ENCODE results near the gene LIMD2.
A peak's percentile ranks its signal among the peaks of the same experiment; 100 is the strongest.

Gene LIMD2

DNA sequence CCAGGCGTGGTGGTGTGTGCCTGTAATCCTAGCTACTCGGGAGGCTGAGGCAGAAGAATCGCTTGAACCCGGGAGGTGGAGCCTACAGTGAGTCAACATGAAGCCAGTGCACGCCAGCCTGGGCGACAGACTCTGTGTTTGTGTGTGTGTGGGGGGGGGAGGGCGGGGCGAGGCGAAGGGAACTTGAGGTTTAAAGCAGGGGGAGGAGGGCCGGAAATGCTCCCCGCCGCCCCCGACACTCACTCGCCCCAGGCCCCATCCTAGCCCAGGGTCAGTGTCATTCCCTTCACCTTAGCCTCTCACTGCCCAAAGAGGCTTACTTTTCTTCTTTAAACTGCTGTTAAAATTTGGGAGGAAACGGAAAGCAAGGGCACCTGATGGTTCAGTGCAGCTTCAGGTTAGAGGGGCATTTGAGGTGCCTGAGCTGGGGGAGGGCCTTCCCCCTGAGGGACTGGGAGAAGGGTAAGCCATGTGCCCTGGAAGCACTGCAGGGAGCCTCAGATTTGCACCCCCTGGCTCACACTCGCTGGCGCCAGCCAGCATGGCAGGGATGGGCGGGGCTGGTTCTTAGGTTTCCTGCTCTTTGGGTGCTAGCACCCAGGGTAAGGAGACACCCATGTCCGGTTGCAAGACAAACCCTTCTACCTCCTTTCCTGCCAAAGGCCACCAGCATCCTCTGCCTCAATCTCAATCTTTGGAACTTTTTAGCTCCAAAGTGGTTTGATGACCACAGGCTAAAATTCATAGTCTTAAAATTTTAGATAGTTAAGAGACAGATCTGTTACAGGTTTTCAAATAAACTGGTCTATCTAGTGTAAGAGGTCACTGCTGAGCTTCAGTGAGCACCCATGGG lies 2.2 kb upstream of the LIMD2 start:
- DNase-seq (ENCODE audit: low read depth in 1 of 2, low spot score in 1 of 2) = peak; percentile 52 to 59

DNA sequence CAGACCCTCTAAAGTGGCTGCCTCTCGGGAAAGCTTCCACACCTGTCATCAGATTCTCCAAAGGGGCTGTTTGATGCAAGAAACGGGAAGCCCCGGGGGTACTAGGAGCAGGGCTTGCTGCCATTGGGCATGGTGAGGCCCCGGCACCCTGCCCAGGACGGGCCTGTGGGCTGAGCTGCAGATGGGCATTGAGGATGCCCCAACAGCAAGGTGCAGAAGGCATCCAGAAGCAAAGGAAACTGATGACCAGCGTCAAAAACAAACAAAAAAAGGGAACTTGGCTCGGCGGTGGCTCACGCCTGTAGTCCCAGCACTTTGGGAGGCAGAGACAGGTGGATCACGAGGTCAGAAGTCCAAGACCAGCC lies 1.5 kb upstream of the LIMD2 start:
- no peak for DNase-seq (ENCODE audit: low read depth in 1 of 2, low spot score in 1 of 2)

GRCh38 chr17:63700528-63701455 lies 867 bp upstream of the LIMD2 start:
- peak in 1 of 2 donors; percentile 38 for DNase-seq (ENCODE audit: low read depth in 1 of 2, low spot score in 1 of 2)

- DNase-seq (ENCODE audit: low read depth in 1 of 2, low spot score in 1 of 2) = peak; percentile 73 to 84
Measured at GRCh38 chr17:63698886-63699637, 863 bp downstream of the LIMD2 start.

DNA sequence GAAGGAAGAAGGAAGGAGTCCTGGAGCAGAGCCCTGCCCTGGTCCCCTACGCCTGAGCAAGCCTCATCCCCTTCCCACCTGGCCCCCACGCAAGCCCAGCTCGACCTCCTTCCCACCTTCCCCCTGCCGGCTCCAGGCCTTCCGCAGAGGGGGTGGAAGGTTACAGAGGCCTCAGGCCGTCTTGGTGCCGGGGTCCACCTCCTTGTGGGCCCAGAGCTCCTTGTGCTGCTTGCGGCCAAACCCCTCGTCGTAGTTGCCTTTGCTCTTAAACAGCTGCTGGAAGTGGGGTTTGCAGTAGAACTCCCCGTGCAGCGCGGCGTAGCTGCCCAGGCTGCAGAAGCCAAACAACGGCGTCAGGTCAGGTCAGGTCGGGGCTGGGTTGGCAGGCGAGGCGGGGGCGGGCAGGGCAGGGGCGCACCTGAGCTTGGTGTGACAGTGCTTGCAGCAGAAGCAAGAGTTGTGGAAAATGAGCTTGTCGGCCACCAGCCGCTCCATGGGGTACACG lies 1.5 kb downstream of the LIMD2 start:
- no peak for DNase-seq (ENCODE audit: low read depth in 1 of 2, low spot score in 1 of 2)

DNA sequence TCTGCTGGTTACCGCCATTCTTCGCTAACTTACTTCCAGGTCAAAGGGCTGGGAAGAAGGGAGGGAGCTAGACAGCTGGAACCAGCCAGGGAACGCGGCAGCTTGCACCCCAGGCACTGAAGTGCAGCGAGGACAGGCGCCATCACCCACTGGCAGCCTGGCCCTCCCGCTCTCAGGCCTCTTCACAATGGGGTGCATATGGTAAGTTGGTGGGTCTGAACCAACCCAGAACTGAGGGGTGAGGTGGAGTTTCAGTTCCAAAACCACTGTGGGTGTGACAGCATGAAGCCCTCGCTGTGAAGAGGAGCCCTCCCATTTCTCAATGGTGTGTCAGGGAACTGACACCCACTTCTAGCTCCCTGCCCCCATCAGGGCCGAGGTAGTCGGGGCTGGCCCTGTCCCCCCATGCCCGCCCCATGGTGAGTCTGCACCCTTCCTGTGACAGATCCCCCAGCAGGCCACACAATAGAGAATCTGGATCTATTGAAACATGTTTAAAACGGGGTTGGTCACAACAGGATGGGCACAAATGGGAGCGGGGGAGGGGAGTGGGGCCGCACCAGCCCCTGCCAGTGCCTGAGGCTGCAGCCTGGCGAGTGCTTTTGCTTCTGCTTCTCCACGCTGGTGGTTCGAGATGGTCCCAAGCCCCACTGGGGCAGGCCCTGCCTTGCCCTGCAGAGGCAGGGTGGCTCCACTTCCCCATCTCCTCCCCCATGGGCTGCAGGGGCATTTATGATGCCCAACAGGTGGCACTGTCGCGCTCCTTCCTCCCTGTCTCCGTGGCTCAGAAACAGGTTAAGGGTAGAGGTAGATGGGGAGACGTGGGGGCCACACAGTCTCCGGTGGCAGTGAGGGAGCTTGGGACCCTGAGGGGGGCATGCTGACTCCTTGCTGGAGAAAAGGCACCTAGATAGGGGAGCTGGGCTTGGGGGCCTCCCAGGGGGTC lies 2.3 kb downstream of the LIMD2 start:
- DNase-seq (ENCODE audit: low read depth in 1 of 2, low spot score in 1 of 2) = peak; percentile 60 to 68

- no peak for DNase-seq (ENCODE audit: low read depth in 1 of 2, low spot score in 1 of 2)
Measured at GRCh38 chr17:63696381-63696961, 3.5 kb downstream of the LIMD2 start.

- no peak for DNase-seq (ENCODE audit: low read depth in 1 of 2, low spot score in 1 of 2)
Measured at GRCh38 chr17:63695889-63696288, 4.0 kb downstream of the LIMD2 start.

- DNase-seq (ENCODE audit: low read depth in 1 of 2, low spot score in 1 of 2) = no peak
Measured at GRCh38 chr17:63694950-63695773, 4.8 kb downstream of the LIMD2 start.

DNA sequence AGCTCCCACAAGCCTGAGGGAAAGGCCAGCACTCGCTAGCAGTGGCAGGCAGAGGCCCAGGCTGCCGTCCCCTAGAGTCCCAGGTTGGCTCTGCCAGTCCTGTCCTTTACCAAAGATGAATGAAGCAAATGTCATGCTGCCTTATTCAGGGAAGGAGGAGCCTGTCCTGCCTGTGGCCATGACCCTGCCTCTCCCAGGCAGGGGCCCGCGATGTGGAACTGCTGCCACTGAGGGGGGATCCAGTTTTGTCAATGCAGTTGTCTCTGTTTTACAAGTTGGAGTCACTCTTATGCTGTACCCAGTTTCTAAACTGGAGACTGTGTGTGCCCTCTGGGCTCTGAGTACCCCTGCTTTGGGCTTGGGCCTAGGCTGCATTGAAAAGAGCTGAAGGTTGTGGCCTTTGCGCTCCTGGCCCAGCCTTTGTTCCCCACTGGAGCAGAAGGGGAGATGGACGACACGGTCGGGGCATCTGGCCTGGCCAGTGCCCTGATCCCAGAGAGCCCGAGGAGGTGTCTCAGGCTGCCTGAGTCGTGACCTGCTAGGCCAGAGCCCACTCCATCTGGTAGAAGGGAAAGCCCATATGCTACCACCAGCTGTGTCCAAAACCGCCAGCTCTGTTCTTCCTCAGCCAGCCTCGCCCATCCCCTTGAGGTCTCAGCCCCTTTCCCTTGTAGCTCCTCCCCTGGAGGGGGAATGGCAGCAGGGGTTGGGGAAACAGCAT lies 5.5 kb downstream of the LIMD2 start:
- no peak for DNase-seq (ENCODE audit: low read depth in 1 of 2, low spot score in 1 of 2)

DNA sequence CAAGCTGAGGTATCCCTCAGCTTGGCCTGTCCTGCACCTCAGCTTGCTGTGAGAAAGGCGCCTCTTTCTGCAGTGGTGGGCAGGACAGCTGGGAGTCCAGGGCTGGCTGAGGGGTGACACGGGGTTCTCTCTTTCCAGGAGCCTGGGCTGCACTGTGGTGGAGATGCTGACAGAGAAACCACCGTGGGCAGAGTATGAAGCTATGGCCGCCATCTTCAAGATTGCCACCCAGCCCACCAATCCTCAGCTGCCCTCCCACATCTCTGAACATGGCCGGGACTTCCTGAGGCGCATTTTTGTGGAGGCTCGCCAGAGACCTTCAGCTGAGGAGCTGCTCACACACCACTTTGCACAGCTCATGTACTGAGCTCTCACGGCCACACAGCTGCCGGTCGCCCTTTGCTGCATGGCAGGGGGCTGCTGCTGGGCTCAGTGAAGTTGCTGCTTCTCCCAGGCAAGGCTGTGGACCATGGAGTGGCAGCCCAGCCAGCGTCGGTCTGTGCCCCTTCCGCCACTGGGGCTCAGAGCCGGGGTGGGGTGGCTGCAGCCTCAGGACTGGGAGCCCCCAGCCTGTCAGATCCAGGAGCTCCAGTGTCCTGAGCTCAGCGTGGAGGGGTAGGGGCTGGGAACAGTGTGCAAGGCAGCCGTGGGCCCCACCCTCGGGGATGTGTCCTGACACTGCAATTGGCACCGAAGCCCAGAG lies 6.4 kb downstream of the LIMD2 start:
- no peak for DNase-seq (ENCODE audit: low read depth in 1 of 2, low spot score in 1 of 2)

- no peak for DNase-seq (ENCODE audit: low read depth in 1 of 2, low spot score in 1 of 2)
Measured at GRCh38 chr17:63692195-63692816, 7.6 kb downstream of the LIMD2 start.

GRCh38 chr17:63689479-63689878 lies 10.4 kb downstream of the LIMD2 start:
- no peak for DNase-seq (ENCODE audit: low read depth in 1 of 2, low spot score in 1 of 2)

DNA sequence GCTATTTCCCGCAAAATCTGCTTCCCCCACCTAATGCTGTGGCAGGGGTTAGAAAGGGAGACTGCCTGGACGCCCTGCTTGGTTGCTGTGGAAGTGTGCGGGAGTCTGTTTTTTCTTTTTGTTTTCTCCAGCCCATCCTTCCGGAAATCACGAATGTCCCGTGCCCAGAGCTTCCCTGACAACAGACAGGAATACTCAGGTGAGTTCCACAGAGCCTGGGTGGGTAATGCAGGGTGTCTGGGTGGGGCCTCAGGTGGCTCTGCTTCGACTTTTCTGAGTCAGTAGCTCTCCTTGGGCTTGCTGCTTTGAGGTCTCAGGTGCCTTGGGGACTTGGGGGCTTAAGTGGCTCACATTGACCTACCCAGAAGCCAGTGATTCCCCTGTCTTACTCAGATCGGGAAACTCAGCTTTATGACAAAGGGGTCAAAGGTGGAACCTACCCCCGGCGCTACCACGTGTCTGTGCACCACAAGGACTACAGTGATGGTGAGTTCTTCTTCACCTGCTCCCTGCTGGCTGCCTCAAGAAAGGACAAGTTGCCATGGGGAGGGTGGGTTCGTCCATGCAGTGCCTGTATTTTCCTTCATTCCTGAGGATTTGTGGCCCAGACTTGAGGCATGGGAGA lies 11.4 kb downstream of the LIMD2 start:
- DNase-seq (ENCODE audit: low read depth in 1 of 2, low spot score in 1 of 2) = no peak

GRCh38 chr17:63686138-63686685 lies 13.7 kb downstream of the LIMD2 start:
- no peak for DNase-seq (ENCODE audit: low read depth in 1 of 2, low spot score in 1 of 2)

DNA sequence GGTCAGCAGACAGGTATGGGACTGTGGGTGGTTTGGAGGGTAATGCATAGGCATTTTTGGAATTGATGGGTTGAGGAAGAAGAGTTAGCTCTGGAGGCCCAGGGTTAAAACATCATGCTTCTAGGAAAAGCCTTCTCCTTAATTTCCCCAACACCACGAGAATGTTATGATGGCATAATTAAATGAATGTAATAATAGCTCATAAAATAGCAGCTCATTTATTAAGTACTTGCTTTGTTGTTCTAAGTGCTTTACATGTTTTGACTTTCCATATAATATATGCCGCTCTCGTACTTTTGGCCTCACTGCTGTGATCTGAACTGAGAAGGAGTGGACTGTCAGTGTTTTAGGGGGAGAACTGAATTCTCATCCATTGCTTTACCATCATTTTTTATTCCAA lies 14.3 kb downstream of the LIMD2 start:
- no peak for DNase-seq (ENCODE audit: low read depth in 1 of 2, low spot score in 1 of 2)

Measured in activated T-helper 1 cell treated with anti-CD3 and anti-CD28 coated beads, Interleukin-2, amount 50 U/mL, for 16 hours (primary cell).